Measurements from ENCODE around the gene SHMT2. TPM values are rescaled to one million over a fixed set of nuclear protein-coding genes. Genes with fewer than 3 reads are reported as not detected.

SHMT2 gene
- total RNA-seq, 1 donor, result 303 TPM

GRCh38 chr12:57191410-57191809, 38.1 kb upstream of the SHMT2 start:
- no peak for TF ChIP-seq CTCF (IDR thresholded peaks at IDR 0.05; ENCODE audit: insufficient read depth, low read length)
- peak; percentile 31 for DNase-seq (ENCODE audit: low read depth)
- H3K4me3 ChIP-seq (ENCODE audit: low read depth, low read length), result no peak overlapping the region

GRCh38 chr12:57192920-57193319, 36.6 kb upstream of the SHMT2 start:
- H3K4me3 ChIP-seq (ENCODE audit: low read depth, low read length), result no peak overlapping the region
- no peak for TF ChIP-seq CTCF (IDR thresholded peaks at IDR 0.05; ENCODE audit: insufficient read depth, low read length)
- DNase-seq (ENCODE audit: low read depth), result no peak

GRCh38 chr12:57193706-57194245, 35.7 kb upstream of the SHMT2 start:
- no peak for DNase-seq (ENCODE audit: low read depth)
- no peak overlapping the region for H3K4me3 ChIP-seq (ENCODE audit: low read depth, low read length)
- no peak for TF ChIP-seq CTCF (IDR thresholded peaks at IDR 0.05; ENCODE audit: insufficient read depth, low read length)

GRCh38 chr12:57194253-57194652, 35.3 kb upstream of the SHMT2 start:
- no peak overlapping the region for H3K4me3 ChIP-seq (ENCODE audit: low read depth, low read length)
- no peak for DNase-seq (ENCODE audit: low read depth)
- no peak for TF ChIP-seq CTCF (IDR thresholded peaks at IDR 0.05; ENCODE audit: insufficient read depth, low read length)

GRCh38 chr12:57195186-57195585, 34.3 kb upstream of the SHMT2 start:
- DNase-seq (ENCODE audit: low read depth), result no peak
- TF ChIP-seq CTCF (IDR thresholded peaks at IDR 0.05; ENCODE audit: insufficient read depth, low read length), result no peak
- H3K4me3 ChIP-seq (ENCODE audit: low read depth, low read length), result no peak overlapping the region

GRCh38 chr12:57195611-57196371, 33.7 kb upstream of the SHMT2 start:
- TF ChIP-seq CTCF (IDR thresholded peaks at IDR 0.05; ENCODE audit: insufficient read depth, low read length), result no peak
- H3K4me3 ChIP-seq (ENCODE audit: low read depth, low read length), result no peak overlapping the region
- no peak for DNase-seq (ENCODE audit: low read depth)

All from fibroblast of the aortic adventitia (primary cell).